Neural progenitor cell (in vitro differentiated cells): ENCODE data around the gene TPCN2.

Source experiments
- EZH2 ChIP-seq: fragments of 200-600 bp; sonication (generic); IDR thresholded peaks from 2 replicates; pipeline ENCODE4 v1.6.1; 2017; ENCODE audit warnings: antibody characterized with exemption, mild to moderate bottlenecking, moderate library complexity
- EZH2phosphoT487 ChIP-seq: fragments of 200-600 bp; sonication (generic); IDR thresholded peaks from 2 replicates; pipeline ENCODE4 v1.6.1; 2017; ENCODE audit warnings: antibody characterized with exemption
- TF ChIP-seq, protein P1 (sequence below): fragments of 200-600 bp; sonication (generic); IDR thresholded peaks from 2 replicates; pipeline ENCODE4 v1.5.1; 2017; ENCODE audit warnings: antibody characterized with exemption, mild to moderate bottlenecking

DNA sequence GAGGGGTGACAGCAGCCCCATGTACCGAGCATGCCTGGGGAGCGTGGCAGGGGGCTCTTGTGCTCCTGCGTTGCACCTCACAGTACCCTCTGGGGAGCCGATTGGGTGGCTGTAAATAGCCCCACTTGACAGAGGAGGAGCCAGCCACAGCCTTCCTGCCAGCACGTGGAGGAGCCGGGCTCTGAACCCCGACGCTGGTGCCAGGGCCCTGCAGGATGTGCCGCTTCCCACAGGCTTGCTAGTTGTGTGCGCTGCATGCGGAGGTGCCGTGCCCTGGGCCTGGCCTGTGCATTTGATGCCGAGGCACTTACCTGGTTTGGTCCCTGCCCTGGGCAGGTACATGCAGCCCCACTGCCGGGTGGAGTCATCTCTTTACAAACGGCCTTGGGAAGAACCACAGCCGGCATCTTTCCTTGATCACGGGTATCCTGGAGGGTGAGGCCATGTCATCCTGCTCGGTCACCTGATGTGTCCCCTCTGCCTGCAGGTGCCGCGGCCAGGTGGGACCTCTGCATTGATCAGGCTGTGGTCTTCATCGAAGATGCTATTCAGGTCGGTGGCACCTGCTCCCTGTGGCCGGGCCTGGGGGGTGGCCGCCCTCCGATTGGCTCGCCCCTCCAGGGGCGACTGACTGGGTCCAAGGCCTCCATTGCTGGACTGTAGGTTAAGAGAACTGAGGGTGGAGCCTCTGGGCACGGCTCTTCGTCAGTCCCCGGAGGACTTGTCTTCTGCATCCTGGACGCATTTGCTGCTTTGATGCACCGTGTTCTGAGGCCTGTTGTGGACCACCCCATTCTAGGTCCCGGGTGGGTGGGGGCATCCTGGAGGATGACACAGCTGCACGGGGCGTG lies 5.0 kb downstream of the TPCN2 start:
- TF ChIP-seq, protein P1, sequence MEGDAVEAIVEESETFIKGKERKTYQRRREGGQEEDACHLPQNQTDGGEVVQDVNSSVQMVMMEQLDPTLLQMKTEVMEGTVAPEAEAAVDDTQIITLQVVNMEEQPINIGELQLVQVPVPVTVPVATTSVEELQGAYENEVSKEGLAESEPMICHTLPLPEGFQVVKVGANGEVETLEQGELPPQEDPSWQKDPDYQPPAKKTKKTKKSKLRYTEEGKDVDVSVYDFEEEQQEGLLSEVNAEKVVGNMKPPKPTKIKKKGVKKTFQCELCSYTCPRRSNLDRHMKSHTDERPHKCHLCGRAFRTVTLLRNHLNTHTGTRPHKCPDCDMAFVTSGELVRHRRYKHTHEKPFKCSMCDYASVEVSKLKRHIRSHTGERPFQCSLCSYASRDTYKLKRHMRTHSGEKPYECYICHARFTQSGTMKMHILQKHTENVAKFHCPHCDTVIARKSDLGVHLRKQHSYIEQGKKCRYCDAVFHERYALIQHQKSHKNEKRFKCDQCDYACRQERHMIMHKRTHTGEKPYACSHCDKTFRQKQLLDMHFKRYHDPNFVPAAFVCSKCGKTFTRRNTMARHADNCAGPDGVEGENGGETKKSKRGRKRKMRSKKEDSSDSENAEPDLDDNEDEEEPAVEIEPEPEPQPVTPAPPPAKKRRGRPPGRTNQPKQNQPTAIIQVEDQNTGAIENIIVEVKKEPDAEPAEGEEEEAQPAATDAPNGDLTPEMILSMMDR, result no peak
- no peak for TF ChIP-seq EZH2
- TF ChIP-seq EZH2phosphoT487, result no peak
